HG03558 (cell line): ENCODE measurements around the gene ZNF57.
"Not testable (repeated sequence)": the region's sequence is repeated elsewhere in the genome, so short reads cannot be mapped to it uniquely, and the experiment has no call there.

Experiments
- ATAC-seq: cut with Tn5 transposase; IDR thresholded peaks from one replicate; pipeline ENCODE4 v1.9.1; 2021; ENCODE audit warnings: moderate number of reproducible peaks; ENCODE audit not compliant: unreplicated experiment; ENCODE audit errors: extremely low read depth

Gene ZNF57

DNA sequence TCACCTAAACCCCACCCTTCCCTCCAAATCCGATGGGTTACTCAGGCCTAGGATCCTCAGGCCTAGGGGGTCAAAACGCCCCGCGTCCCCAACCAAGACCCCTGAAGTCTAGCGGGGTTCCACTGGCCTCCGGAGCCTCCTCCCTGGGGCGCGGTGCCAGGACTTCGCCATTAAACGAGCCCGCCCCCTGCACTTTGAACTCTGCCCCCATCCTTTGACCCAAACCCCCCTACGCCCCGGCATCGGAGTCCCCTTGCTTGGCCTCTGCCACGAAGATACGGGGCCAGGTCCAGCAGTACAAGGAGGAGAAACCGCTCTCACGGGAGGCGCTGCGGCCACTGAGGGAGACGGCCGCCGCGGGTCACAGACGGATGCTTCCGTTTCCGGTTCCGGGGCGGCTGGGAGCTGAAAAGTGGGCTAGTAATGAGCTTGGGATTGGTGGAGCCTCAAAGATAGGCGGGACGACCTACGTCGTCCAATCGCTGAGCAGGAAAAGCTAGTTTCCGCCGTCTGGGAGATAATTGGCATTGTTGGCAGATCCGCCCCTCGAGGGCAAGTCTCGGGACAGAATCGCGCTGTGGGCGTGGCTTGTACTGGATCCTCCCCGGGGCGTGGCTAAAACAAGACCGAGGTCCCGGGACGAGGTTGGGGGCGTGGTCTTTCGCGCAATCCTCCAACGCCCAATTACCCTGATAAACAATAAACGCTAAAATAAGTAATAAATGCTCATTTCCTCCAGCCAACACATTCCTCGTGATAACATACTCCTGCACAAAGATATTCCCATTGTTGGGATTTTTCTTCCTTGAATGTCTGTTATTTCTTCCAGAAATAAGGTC is 49.8 kb downstream of the ZNF57 start:
- peak; percentile 60 for ATAC-seq

DNA sequence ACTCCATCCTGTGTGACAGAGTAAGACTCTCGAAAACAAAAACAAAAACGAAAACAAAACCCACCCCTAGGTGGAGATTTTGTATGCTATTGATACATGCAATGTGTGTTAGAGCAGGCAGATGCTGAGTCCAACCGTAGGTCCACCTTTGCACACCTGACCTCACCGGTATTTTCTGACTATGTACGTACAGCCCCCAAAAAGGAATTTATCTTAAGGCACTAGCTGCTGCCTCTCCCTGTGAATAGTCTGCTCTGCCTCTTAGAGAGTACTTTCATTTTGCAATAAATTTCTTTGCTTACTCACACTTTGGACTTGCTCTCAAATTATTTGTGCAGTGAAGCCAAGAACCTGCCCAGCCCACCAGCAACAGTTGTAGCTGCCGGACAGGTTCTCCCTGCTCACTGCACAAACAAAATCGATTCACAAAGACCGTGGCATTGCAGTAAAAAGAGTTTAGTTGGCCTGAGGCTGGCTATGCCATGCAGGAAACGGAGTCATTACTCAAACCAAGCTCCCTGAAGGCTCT is 52.3 kb downstream of the ZNF57 start:
- ATAC-seq = no peak

DNA sequence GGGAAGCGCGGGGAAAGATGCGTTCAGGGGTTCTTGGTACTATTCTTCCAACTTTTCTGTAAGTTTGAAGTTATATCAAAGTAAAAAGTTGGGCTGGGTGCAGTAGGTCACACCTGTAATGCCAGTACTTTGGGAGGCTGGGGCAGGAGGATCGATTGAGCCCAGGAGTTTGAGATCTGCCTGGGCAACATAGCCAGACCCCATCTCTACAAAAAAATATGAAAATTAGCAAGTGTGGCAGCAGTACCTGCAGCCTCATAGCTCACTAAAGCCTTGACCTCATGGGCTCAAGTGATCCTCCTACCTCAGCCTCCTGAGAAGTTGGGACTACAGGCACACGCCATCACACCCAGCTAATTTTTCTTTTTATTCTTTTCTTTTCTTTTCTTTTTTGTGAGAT is 56.4 kb downstream of the ZNF57 start:
- no peak for ATAC-seq

DNA sequence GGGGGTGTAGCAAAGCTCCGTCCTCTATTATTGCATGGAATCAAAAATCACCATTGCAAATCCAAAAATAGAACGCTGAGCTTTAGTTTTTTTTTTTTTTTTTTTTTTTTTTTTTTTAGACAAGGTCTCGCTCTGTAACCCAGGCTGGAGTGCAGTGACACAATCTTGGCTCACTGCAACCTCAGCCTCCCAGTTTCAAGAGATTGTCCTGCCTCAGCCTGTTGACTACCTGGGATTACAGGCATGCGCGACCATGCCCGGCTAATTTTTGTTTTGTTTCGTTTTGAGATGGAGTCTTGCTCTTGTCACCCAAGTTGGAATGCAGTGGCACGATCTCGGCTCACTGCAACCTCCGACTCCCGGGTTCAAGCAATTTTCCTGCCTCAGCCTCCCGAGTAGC is 59.4 kb downstream of the ZNF57 start:
- no peak for ATAC-seq

DNA sequence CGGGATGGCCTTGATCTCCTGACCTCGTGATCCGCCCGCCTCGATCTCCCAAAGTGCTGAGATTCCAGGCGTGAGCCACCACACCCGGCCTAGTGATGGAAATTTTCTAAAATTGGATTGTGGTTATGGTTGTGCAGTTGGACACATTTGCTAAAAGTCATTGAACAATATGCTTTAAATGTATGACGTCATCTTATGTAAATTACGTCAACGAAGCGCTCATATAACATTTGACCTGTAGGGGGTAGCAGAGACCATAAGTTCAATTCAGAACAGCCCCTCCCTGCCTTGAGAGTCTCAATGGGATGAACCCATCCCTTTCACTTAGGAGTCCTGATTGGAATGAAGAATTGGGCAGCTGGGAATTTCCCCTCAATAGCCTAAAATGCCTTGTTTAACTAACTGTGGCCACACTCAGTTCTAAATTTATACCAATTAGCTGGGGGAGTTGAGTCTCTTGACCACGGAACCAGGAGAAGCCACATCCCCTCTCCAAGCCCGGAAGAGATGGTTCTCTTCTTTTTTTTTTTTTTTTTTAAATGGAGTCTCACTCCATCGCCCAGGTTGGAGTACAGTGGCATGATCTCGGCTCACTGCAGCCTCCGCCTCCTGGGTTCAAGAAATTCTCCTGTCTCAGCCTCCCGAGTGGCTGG is 61.4 kb downstream of the ZNF57 start:
- ATAC-seq = no peak

DNA sequence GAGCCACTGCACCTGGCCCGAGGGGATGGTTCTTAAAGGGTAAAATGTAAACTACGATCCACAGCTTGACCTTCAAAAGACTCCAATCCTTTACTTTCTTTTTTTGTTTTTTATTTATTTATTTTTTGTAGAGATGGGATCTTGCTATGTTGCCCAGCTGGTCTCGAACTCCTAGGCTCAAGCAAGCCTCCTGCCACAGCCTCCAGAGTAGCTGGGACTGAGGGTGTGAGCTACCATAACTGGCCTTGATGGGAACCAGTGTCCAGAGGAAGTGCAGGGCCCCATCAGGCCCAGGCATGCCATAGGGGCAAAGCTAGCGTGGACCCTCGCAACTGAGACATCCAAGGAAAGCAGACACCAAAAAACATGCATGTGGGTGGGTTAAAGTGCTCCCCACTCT is 62.4 kb downstream of the ZNF57 start:
- no peak for ATAC-seq

DNA sequence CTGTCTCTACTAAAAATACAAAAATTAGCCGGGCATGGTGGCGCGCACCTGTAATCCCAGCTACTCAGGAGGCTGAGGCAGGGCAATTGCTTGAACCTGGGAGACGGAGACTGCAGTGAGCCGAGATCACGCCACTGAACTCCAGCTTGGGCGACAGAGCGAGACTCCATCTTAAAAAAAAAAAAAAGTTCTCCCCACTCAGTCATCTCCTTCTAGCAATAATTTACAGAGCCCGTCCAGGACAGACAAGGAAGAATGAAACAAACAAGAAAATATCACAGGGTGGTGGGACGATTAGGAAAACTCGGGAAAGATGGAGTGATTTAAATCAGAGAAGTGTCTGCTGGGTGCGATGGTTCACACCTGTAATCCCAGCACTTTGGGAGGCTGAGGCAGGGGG is 62.9 kb downstream of the ZNF57 start:
- not testable (repeated sequence) for ATAC-seq

DNA sequence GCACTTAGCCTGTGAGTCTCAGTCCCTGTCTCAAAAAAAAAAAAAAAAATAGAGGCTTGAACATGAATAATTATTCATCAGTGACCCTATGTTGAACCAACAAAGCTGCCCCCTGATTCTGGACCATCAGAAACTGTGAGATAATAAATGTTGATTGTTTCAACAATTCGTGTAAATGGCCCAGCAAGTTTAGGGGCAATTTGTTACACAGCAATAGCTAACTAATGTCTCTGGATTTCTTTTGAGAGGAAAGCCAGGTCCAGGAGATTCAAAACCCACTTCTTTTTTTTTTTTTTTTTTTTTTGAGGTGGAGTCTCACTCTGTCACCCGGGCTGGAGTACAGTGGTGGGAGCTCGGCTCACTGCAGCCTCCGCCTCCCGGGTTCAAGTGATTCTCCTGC is 64.1 kb downstream of the ZNF57 start:
- no peak for ATAC-seq

DNA sequence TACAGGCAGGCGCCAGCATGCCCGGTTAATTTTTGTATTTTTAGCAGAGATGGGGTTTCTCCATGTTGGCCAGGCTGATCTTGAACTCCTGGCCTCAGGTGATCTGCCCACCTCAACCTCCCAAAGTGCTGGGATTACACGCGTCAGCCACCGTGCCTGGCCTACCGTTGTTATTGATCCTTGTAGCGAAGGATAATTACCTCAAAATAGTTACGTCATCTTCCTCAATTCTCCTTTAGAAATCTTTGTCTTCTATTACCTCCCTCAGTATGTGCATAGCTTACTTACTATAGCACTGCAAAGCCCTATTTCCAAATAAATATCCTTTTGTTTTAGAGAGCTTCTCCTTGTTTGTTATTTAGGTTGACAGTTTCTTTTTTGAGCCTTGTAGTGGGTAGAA is 67.2 kb downstream of the ZNF57 start:
- no peak for ATAC-seq
